ENCODE measurements around the gene ADGRE1.

Gene ADGRE1

DNA sequence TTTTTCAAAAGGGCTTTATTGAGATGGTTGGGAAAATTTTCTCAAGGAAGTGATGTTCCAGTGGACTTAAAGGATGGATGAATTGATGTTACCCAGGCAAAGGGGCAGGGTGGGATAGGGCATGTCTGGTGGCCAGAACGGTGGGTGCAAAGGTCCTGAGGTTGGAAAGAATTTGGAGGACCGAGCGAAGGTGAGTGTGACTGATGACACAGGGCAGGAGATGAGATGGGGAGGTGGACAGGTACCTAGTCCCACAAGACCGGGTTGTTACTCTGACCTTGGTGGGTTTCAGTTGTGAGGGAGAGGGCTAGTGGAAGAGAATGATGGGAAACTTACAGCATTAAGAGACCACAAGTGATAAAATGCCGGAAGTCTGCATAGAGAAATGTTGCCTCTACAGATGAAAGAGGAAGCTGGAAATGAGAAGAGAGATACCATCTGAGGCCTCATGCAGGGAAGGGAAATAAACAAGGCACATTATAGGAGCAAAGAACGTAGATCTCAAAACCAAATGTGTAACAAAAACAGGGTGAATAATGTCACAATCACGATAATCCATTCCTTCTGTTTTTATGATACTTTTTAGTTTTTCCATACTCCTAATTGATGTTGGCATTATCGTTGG lies 4.5 kb downstream of the ADGRE1 start:
- no peak for FAIRE-seq
- DNase-seq (ENCODE audit: insufficient read length, low spot score) = no peak
- no peak for TF ChIP-seq POLR2A (IDR thresholded peaks at IDR 0.05; ENCODE audit: low read depth, low read length)

DNA sequence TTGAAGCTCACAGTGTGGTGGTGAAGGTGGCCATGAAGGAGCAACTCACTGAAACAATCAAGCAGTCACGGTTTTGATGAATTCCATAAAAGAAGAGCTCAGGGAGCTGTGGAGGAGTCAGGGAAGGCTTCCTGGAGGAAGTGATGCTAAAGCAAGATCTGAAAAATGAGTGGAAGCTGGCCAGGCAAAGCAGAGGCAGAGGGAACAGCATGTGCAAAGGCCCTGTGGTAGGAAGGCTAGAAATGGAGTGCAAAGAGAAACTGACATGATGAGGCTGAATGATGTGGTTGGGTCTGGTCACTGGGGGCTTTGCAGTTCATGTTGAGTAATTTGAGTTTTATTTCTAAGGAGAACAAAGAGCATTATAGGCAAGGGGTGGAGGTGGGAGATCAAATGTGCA lies 6.9 kb downstream of the ADGRE1 start:
- no peak for TF ChIP-seq POLR2A (IDR thresholded peaks at IDR 0.05; ENCODE audit: low read depth, low read length)
- FAIRE-seq (no peak), DNase-seq (ENCODE audit: insufficient read length, low spot score) (no peak)

GRCh38 chr19:6903446-6903845 lies 16.1 kb downstream of the ADGRE1 start:
- no peak for DNase-seq (ENCODE audit: insufficient read length, low spot score)
- TF ChIP-seq POLR2A (IDR thresholded peaks at IDR 0.05; ENCODE audit: low read depth, low read length) = no peak
- no peak for FAIRE-seq

- no peak for DNase-seq (ENCODE audit: insufficient read length, low spot score)
- FAIRE-seq = no peak
- no peak for TF ChIP-seq POLR2A (IDR thresholded peaks at IDR 0.05; ENCODE audit: low read depth, low read length)
Observed at GRCh38 chr19:6906559-6907060, 19.2 kb downstream of the ADGRE1 start.

DNA sequence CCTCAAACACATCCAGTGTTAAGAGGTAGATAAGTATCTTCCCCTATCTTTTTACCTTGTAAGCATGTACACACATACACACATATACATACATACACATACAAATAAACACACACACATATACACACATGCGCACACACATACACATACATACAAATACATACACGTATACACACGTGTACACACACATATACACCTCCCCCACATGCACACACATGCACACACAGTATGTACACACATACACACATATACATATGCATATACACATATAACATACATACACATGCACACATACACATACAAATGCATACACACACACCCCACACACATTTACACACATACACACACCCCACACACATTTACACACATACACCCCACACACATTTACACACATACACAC lies 24.1 kb downstream of the ADGRE1 start:
- no peak for DNase-seq (ENCODE audit: insufficient read length, low spot score)
- TF ChIP-seq POLR2A (IDR thresholded peaks at IDR 0.05; ENCODE audit: low read depth, low read length) = no peak
- no peak for FAIRE-seq

GRCh38 chr19:6914321-6914720 lies 26.9 kb downstream of the ADGRE1 start:
- no peak for FAIRE-seq

DNA sequence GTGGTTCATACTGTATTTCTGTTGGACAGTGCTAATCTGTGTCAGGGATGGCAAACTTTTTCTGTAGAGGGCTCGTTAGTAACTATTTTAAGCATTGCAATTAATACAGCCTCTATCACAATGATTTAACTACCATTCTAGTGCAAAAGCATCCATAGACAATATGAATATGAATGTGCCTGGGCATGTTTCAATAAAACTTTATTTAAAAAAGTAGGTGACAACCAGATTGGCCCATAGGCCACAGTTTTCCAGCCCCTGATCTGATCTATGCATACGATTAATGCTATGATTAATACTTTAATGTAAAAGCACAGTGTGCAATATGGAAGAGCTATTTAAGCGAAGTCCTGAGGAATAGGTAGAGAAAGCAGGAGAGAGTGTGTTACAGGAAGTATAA lies 29.6 kb downstream of the ADGRE1 start:
- no peak for FAIRE-seq
- no peak for TF ChIP-seq POLR2A (IDR thresholded peaks at IDR 0.05; ENCODE audit: low read depth, low read length)
- no peak for DNase-seq (ENCODE audit: insufficient read length, low spot score)

More at GRCh38 chr19:6914321-6914720, 26.9 kb downstream of the ADGRE1 start:
- DNase-seq (ENCODE audit: insufficient read length, low spot score) = no peak
- TF ChIP-seq POLR2A (IDR thresholded peaks at IDR 0.05; ENCODE audit: low read depth, low read length) = no peak

GRCh38 chr19:6925386-6925785 lies 38.0 kb downstream of the ADGRE1 start:
- TF ChIP-seq POLR2A (IDR thresholded peaks at IDR 0.05; ENCODE audit: low read depth, low read length) = no peak
- FAIRE-seq (no peak), DNase-seq (ENCODE audit: insufficient read length, low spot score) (no peak)

- peak; percentile 81 for FAIRE-seq
- DNase-seq (ENCODE audit: insufficient read length, low spot score) = peak; percentile 64
- peak; percentile 33; the same call in 1 of the 2 replicates for TF ChIP-seq POLR2A (IDR thresholded peaks at IDR 0.05; ENCODE audit: low read depth, low read length)
Observed at GRCh38 chr19:6925801-6926751, 38.7 kb downstream of the ADGRE1 start.

- FAIRE-seq = no peak
- TF ChIP-seq POLR2A (IDR thresholded peaks at IDR 0.05; ENCODE audit: low read depth, low read length) = no peak
- DNase-seq (ENCODE audit: insufficient read length, low spot score) = no peak
Observed at GRCh38 chr19:6930190-6930589, 42.8 kb downstream of the ADGRE1 start.

DNA sequence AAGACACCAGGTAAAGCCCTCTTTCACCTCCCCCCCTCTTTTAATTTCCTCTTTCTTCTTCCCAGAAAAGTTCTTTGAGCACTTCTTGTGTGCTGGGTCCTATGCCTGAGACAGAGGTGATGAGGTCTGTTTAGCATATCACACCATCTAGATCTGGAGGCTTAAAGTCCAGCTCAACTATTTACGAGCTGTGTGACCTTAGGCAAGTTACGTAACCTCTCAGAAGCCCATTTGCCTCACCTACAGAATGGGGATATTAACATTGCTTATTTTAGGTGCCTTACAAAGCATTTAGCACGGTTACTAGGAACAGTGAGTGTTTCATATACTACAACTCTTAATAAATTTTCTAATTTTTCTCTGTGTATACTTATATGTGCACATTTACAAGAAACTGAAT lies 47.7 kb downstream of the ADGRE1 start:
- DNase-seq (ENCODE audit: insufficient read length, low spot score) (no peak), FAIRE-seq (no peak)
- no peak for TF ChIP-seq POLR2A (IDR thresholded peaks at IDR 0.05; ENCODE audit: low read depth, low read length)

DNA sequence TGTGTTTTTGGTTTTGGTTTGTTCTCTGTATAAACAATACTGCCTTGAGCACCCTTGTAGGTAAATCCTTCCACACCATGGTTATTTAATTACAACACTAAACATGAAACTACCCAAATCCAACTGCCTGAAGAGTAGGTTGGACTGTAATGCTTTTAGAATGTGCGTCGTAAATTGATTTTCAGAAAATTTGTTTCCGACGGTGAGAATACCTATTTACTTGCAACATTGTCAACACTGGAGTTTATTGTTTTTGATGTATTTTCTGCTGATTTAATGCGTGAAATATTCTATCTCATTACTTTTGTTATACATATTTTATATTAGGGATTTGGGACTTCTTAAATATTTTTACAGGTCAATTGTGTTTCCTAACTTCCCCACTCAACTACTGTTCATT lies 48.2 kb downstream of the ADGRE1 start:
- no peak for FAIRE-seq
- no peak for DNase-seq (ENCODE audit: insufficient read length, low spot score)
- no peak for TF ChIP-seq POLR2A (IDR thresholded peaks at IDR 0.05; ENCODE audit: low read depth, low read length)

DNA sequence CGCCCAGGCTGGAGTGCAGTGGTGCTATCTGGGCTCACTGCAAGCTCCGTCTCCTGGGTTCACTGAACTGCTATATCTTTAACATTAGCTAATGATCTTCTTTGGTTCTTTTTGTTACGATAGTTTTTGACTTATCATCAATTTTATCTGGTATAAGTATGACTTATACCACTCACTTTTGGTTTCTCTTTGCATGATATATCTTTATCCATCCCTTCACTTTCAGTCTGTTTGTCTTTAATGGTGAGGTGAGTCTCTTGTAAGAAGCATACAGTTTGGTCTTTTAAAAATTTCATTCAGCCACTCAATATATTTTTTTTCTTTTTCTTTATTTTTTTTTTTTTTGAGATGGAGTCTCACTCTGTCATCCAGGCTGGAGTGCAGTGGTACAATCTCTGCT lies 58.4 kb downstream of the ADGRE1 start:
- no peak for TF ChIP-seq POLR2A (IDR thresholded peaks at IDR 0.05; ENCODE audit: low read depth, low read length)
- DNase-seq (ENCODE audit: insufficient read length, low spot score) (no peak), FAIRE-seq (no peak)

DNA sequence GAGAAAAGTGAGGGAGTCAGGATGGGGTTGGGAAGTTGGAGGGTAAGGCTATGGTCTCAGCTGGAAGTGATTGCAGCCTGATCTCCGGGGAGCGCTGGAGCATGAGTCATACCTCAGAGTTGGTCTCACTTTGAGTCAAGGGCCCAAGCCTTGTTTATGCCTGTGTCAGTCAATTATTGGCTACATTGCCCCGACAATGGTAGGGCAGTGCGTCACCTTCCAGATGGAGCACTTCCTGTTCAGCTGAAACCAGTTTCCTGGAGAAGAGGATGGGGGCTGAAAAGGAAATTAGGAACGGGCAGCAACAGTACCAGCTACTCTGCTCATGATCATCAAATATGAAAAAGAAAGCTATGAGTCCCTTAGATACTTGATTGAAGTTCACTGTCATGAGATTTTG lies 60.4 kb downstream of the ADGRE1 start:
- DNase-seq (ENCODE audit: insufficient read length, low spot score) (peak; percentile 77), FAIRE-seq (peak; percentile 99)
- TF ChIP-seq POLR2A (IDR thresholded peaks at IDR 0.05; ENCODE audit: low read depth, low read length) = no peak
